Globus pallidus (tissue), 1 donor: ENCODE data around the gene IFT43.
A peak's percentile ranks its signal among the peaks of the same experiment; 100 is the strongest.

Experiments used
- DNase-seq: peaks from one replicate; pipeline ENCODE4 v3.0.0-alpha.2; 2015; ENCODE audit warnings: low spot score

IFT43 gene

GRCh38 chr14:76080471-76080870 lies 94.9 kb downstream of the IFT43 start:
- no peak for DNase-seq

GRCh38 chr14:76081642-76082041 lies 96.1 kb downstream of the IFT43 start:
- DNase-seq = no peak

- DNase-seq = peak; percentile 49
These were observed 98.5 kb downstream of the IFT43 start for GRCh38 chr14:76083796-76084765.

GRCh38 chr14:76085358-76085757 lies 99.8 kb downstream of the IFT43 start:
- DNase-seq = no peak

- peak; percentile 85 for DNase-seq
These were observed 101.1 kb downstream of the IFT43 start for GRCh38 chr14:76086636-76087035.

GRCh38 chr14:76088326-76088725 lies 102.8 kb downstream of the IFT43 start:
- no peak for DNase-seq

GRCh38 chr14:76088771-76089571 lies 103.4 kb downstream of the IFT43 start:
- no peak for DNase-seq

GRCh38 chr14:76089575-76089974 lies 104.0 kb downstream of the IFT43 start:
- DNase-seq = no peak

- DNase-seq = peak; percentile 58
These were observed 105.2 kb downstream of the IFT43 start for GRCh38 chr14:76090616-76091391.

GRCh38 chr14:76093077-76093476 lies 107.5 kb downstream of the IFT43 start:
- no peak for DNase-seq

- no peak for DNase-seq
These were observed 110.7 kb downstream of the IFT43 start for GRCh38 chr14:76096257-76096656.

GRCh38 chr14:76097547-76097946 lies 112.0 kb downstream of the IFT43 start:
- no peak for DNase-seq

- DNase-seq = no peak
These were observed 112.5 kb downstream of the IFT43 start for GRCh38 chr14:76098047-76098446.

GRCh38 chr14:76098916-76099675 lies 113.5 kb downstream of the IFT43 start:
- DNase-seq = no peak

- no peak for DNase-seq
These were observed 114.7 kb downstream of the IFT43 start for GRCh38 chr14:76100236-76100635.

- DNase-seq = no peak
These were observed 116.1 kb downstream of the IFT43 start for GRCh38 chr14:76101391-76102379.

- no peak for DNase-seq
These were observed 119.3 kb downstream of the IFT43 start for GRCh38 chr14:76104802-76105355.

GRCh38 chr14:76106188-76106587 lies 120.6 kb downstream of the IFT43 start:
- no peak for DNase-seq

GRCh38 chr14:76109087-76109880 lies 123.7 kb downstream of the IFT43 start:
- DNase-seq = no peak
